ENCODE results near the gene TXNDC17.

Gene TXNDC17

DNA sequence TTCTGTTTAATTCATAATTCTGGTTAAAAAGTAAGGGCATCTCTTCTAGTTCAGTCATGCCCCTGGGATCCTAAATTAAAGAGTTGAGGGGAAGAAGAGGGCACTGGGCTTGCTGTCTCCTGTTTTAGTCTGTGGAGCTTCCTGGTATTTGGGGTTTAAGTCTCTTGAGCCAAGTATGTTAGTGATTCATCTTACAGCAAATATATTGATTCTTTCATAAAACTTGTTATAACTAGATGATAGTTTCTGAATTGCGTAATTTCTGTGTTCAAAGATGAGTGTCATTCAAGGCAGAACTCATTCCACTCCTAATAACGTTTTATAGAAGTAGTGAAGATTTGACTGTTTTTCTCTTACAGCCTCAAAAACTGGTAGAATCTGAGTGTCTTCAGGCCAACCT lies 1.7 kb downstream of the TXNDC17 start:
- H3K79me2 ChIP-seq (ENCODE audit: insufficient read depth, low read length), result peaks cover 15% of the 10 kb centered on the region
- H3K4me2 ChIP-seq (ENCODE audit: low read depth, low read length, poor library complexity, severe bottlenecking), result peak overlapping the region; percentile 74
- no peak overlapping the region for H3K4me3 ChIP-seq (ENCODE audit: insufficient read depth, low read length, poor library complexity, severe bottlenecking)
- no peaks in the 10 kb centered on the region for H3K9me3 ChIP-seq (ENCODE audit: insufficient read depth, low read length)
- TF ChIP-seq, protein P1, sequence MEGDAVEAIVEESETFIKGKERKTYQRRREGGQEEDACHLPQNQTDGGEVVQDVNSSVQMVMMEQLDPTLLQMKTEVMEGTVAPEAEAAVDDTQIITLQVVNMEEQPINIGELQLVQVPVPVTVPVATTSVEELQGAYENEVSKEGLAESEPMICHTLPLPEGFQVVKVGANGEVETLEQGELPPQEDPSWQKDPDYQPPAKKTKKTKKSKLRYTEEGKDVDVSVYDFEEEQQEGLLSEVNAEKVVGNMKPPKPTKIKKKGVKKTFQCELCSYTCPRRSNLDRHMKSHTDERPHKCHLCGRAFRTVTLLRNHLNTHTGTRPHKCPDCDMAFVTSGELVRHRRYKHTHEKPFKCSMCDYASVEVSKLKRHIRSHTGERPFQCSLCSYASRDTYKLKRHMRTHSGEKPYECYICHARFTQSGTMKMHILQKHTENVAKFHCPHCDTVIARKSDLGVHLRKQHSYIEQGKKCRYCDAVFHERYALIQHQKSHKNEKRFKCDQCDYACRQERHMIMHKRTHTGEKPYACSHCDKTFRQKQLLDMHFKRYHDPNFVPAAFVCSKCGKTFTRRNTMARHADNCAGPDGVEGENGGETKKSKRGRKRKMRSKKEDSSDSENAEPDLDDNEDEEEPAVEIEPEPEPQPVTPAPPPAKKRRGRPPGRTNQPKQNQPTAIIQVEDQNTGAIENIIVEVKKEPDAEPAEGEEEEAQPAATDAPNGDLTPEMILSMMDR (IDR thresholded peaks at IDR 0.05; ENCODE audit: insufficient read depth, low read length, poor library complexity, severe bottlenecking), result no peak
- no peak for TF ChIP-seq EZH2phosphoT487 (conservative IDR thresholded peaks at IDR 0.05; ENCODE audit: low read length)
- peak overlapping the region; percentile 80 for H3K9ac ChIP-seq (ENCODE audit: low read length)
- H3K27me3 ChIP-seq (ENCODE audit: low read length), result no peaks in the 10 kb centered on the region
- peaks cover 5% of the 10 kb centered on the region; the same call in 1 of the 2 replicates for H3F3A ChIP-seq (ENCODE audit: insufficient read depth)
- no peaks in the 10 kb centered on the region for H3K9me2 ChIP-seq (replicated peaks; ENCODE audit: insufficient read depth, low read length)
- H3K27ac ChIP-seq (ENCODE audit: low read depth, low read length), result no peak overlapping the region
- H4K20me1 ChIP-seq (ENCODE audit: low read depth, low read length), result no peaks in the 10 kb centered on the region
- no peaks in the 10 kb centered on the region; the same call in 1 of the 2 replicates for H3K36me3 ChIP-seq (ENCODE audit: low read length)
- H2AFZ ChIP-seq (ENCODE audit: low read depth, low read length, severe bottlenecking), result no peak overlapping the region

DNA sequence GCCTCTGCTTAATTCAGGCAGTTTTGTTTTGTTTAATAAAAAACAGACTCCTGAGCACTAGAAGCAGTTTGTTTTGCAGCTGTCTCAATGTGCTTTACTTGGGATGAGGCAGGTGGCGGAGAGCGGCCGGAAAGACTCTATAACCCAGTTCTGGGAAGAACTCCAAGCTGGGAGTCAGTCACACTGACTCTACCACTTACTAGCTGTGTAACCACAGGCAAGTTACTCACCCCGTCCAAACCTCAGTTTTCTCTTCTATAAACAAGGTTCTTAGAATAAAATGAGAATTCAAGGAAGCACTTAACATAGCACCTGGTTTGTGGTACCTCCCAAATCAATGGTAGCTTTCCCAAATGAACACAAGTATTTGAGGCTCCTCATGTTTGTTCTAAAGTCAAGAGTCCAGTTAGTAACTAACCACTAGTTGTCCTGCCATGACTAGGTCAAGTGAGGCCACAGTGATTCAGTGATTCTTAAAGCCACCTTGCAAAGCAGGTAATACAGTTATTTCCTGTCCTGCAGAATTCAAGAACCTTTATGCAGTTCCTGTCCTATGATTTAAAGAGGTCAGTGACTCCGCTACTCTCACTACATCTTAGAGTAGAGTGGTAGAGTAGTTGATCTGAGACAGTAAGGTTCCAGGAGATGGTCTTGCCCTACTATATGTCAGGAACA lies 2.7 kb downstream of the TXNDC17 start:
- no peak overlapping the region for H3K4me2 ChIP-seq (ENCODE audit: low read depth, low read length, poor library complexity, severe bottlenecking)
- H3K9me3 ChIP-seq (ENCODE audit: insufficient read depth, low read length), result no peaks in the 10 kb centered on the region
- H3K27ac ChIP-seq (ENCODE audit: low read depth, low read length), result no peak overlapping the region
- no peaks in the 10 kb centered on the region for H3K27me3 ChIP-seq (ENCODE audit: low read length)
- H3K9ac ChIP-seq (ENCODE audit: low read length), result no peak overlapping the region
- peaks cover 18% of the 10 kb centered on the region for H3K79me2 ChIP-seq (ENCODE audit: insufficient read depth, low read length)
- H3K4me3 ChIP-seq (ENCODE audit: insufficient read depth, low read length, poor library complexity, severe bottlenecking), result no peak overlapping the region
- no peaks in the 10 kb centered on the region; the same call in 1 of the 2 replicates for H3K36me3 ChIP-seq (ENCODE audit: low read length)
- TF ChIP-seq, protein P1 (IDR thresholded peaks at IDR 0.05; ENCODE audit: insufficient read depth, low read length, poor library complexity, severe bottlenecking), result no peak
- TF ChIP-seq EZH2phosphoT487 (conservative IDR thresholded peaks at IDR 0.05; ENCODE audit: low read length), result no peak
- peaks cover 5% of the 10 kb centered on the region for H3F3A ChIP-seq (ENCODE audit: insufficient read depth)
- H3K9me2 ChIP-seq (replicated peaks; ENCODE audit: insufficient read depth, low read length), result no peaks in the 10 kb centered on the region
- H2AFZ ChIP-seq (ENCODE audit: low read depth, low read length, severe bottlenecking), result no peak overlapping the region
- H4K20me1 ChIP-seq (ENCODE audit: low read depth, low read length), result no peaks in the 10 kb centered on the region

DNA sequence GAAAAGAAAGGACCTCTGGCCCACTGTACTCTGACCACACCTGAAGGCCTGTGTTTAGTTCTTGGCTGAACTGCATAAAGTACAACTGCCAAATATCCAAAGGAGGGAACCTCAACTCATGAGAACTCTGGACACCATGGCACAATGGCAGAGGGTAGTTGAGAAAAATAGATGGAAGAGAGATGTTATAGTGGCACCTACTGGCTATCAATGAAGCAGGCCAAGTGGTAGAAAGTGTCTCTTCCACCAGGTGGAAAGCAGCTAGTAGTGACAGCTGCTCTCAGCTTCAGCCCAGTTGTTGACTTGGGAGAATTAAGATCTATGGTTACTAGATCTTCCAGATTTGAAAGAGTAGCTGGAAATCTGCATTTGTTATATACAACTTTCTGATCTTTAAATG lies 7.3 kb downstream of the TXNDC17 start:
- H3K4me2 ChIP-seq (ENCODE audit: low read depth, low read length, poor library complexity, severe bottlenecking), result no peak overlapping the region
- H3K36me3 ChIP-seq (ENCODE audit: low read length), result no peaks in the 10 kb centered on the region; the same call in 1 of the 2 replicates
- H3K9me2 ChIP-seq (replicated peaks; ENCODE audit: insufficient read depth, low read length), result no peaks in the 10 kb centered on the region
- no peak overlapping the region for H3K9ac ChIP-seq (ENCODE audit: low read length)
- H3F3A ChIP-seq (ENCODE audit: insufficient read depth), result peaks cover 22% of the 10 kb centered on the region
- H3K9me3 ChIP-seq (ENCODE audit: insufficient read depth, low read length), result no peaks in the 10 kb centered on the region
- no peak overlapping the region for H2AFZ ChIP-seq (ENCODE audit: low read depth, low read length, severe bottlenecking)
- no peak overlapping the region for H3K4me3 ChIP-seq (ENCODE audit: insufficient read depth, low read length, poor library complexity, severe bottlenecking)
- no peaks in the 10 kb centered on the region for H3K27me3 ChIP-seq (ENCODE audit: low read length)
- no peaks in the 10 kb centered on the region for H4K20me1 ChIP-seq (ENCODE audit: low read depth, low read length)
- peaks cover 23% of the 10 kb centered on the region for H3K79me2 ChIP-seq (ENCODE audit: insufficient read depth, low read length)
- TF ChIP-seq EZH2phosphoT487 (conservative IDR thresholded peaks at IDR 0.05; ENCODE audit: low read length), result no peak
- TF ChIP-seq, protein P1 (IDR thresholded peaks at IDR 0.05; ENCODE audit: insufficient read depth, low read length, poor library complexity, severe bottlenecking), result peak; percentile 29
- no peak overlapping the region for H3K27ac ChIP-seq (ENCODE audit: low read depth, low read length)

All from SU-DHL-6 (cell line).